ENCODE results near the gene SLC8B1. TPM values are rescaled to one million over a fixed set of nuclear protein-coding genes. Genes with fewer than 3 reads are reported as not detected.

Gene SLC8B1
- total and polyA plus RNA-seq, 2 of the 4 experiments (the other 2 are of a cell fraction), result 4.1 to 10.2 TPM

GRCh38 chr12:113334786-113335539, at the start of gene SLC8B1 (continued):
- no peak for TF ChIP-seq ELK1 (IDR thresholded peaks at IDR 0.05; ENCODE audit: borderline replicate concordance, low read depth, low read length)
- no peak for TF ChIP-seq RFX5 (IDR thresholded peaks at IDR 0.05; ENCODE audit: low read depth, low read length)
- TF ChIP-seq SMC3 (IDR thresholded peaks at IDR 0.05; ENCODE audit: low read depth, low read length), result no peak

GRCh38 chr12:113382206-113382605, 47.3 kb upstream of the SLC8B1 start:
- DNase-seq, result no peak
- dilution Hi-C loops (cut with HindIII; ENCODE audit: low sequenced_read_pairs, unreplicated experiment) (no loop called here), intact Hi-C loops (cut with micrococcal nuclease) (no loop called here)

More at GRCh38 chr12:113382206-113382605, 47.3 kb upstream of the SLC8B1 start:
- H3K79me1 ChIP-seq (ENCODE audit: low read depth in 1 of 2, low read length in 2 of 2), result no peaks in the 10 kb centered on the region
- WGBS, 2 experiments (ENCODE audit: extremely low coverage in 2 of 2, insufficient read length in 1 of 2), result 100% methylated on average over 1 of the region's 4 CpGs; no CpG with 5 or more reads in 1 of the 2 experiments
- in situ Hi-C loops (cut with MboI; ENCODE audit: low sequenced_read_pairs), result no loop called here
- H2AFZ ChIP-seq (replicated peaks; ENCODE audit: low read length, poor library complexity), result no peak overlapping the region
- CTCF ChIA-PET, result no interaction called here
- H4K5ac ChIP-seq (ENCODE audit: low read depth, low read length), result no peak overlapping the region
- no peak overlapping the region for H2AK5ac ChIP-seq (ENCODE audit: low read depth, low read length)
- H3K9me3 ChIP-seq (ENCODE audit: control insufficient read depth, insufficient read depth, low read length), result no peaks in the 10 kb centered on the region
- ATAC-seq (ENCODE audit: low read depth), result no peak
- H3K27ac ChIP-seq (ENCODE audit: insufficient read depth, low read length), result no peak overlapping the region
- H3K9me1 ChIP-seq (ENCODE audit: insufficient read depth, low read length), result no peaks in the 10 kb centered on the region; the same call in 1 of the 2 replicates
- no peak overlapping the region for H2AK9ac ChIP-seq (replicated peaks; ENCODE audit: low read depth, low read length, poor library complexity)
- no peak overlapping the region for H4K8ac ChIP-seq (ENCODE audit: low read depth in 2 of 2, low read length in 2 of 2)
- H2BK5ac ChIP-seq (ENCODE audit: low read depth, low read length, poor library complexity, severe bottlenecking), result no peak overlapping the region
- H3K36me3 ChIP-seq (ENCODE audit: control insufficient read depth, insufficient read depth, low read length), result peaks cover 25% of the 10 kb centered on the region
- no peak overlapping the region for H2BK15ac ChIP-seq (ENCODE audit: low read depth, low read length)
- H3K4ac ChIP-seq (ENCODE audit: low read depth, low read length), result no peak overlapping the region
- no peak overlapping the region for H3K9ac ChIP-seq (ENCODE audit: low read depth, low read length)
- no peak for TF ChIP-seq RFX5 (IDR thresholded peaks at IDR 0.05; ENCODE audit: low read depth, low read length)
- no TSS peak for BruUV-seq (replicated peaks)
- no peaks in the 10 kb centered on the region for H4K20me1 ChIP-seq (ENCODE audit: insufficient read depth, low read length)
- H3K18ac ChIP-seq (ENCODE audit: low read depth, low read length), result no peak overlapping the region
- POLR2A ChIA-PET (ENCODE audit: unreplicated experiment), result no interaction called here
- H3K23ac ChIP-seq (ENCODE audit: low read depth, low read length), result no peak overlapping the region
- H2BK20ac ChIP-seq (ENCODE audit: low read depth, low read length), result no peak overlapping the region
- H3K27me3 ChIP-seq (ENCODE audit: control insufficient read depth, insufficient read depth, low read length), result no peaks in the 10 kb centered on the region
- no peak overlapping the region for H4K91ac ChIP-seq (ENCODE audit: insufficient read depth, low read depth, low read length)
- no peaks in the 10 kb centered on the region for H3K4me1 ChIP-seq (ENCODE audit: control insufficient read depth, insufficient read depth, low read length)
- H3K4me3 ChIP-seq (ENCODE audit: insufficient read depth, low read depth, low read length), result no peak overlapping the region
- no peak overlapping the region for H3K56ac ChIP-seq (ENCODE audit: extremely low read depth, insufficient read depth, low read length)
- no peak overlapping the region for H2BK120ac ChIP-seq (ENCODE audit: low read depth, low read length)
- H3K14ac ChIP-seq (replicated peaks; ENCODE audit: low read depth, low read length), result no peak overlapping the region
- H3K4me2 ChIP-seq (ENCODE audit: low read depth, low read length), result no peak overlapping the region

Data from IMR-90 (cell line).